Neutrophil (primary cell): ENCODE results near the gene TBC1D30.
"Not testable (repeated sequence)": the region's sequence is repeated elsewhere in the genome, so short reads cannot be mapped to it uniquely, and the experiment has no call there.

Source experiments
- H3K27ac ChIP-seq: fragments of 200-600 bp; sonication (generic); 2 replicates; pipeline ENCODE4 v1.5.1; 2016; ENCODE audit warnings: mild to moderate bottlenecking, moderate library complexity
- H3K27me3 ChIP-seq: fragments of 200-600 bp; sonication (generic); 2 replicates; pipeline ENCODE4 v1.6.0; 2016; ENCODE audit warnings: mild to moderate bottlenecking
- H3K36me3 ChIP-seq: fragments of 200-600 bp; sonication (generic); 2 replicates; pipeline ENCODE4 v1.5.1; 2017
- H3K4me1 ChIP-seq, 2 experiments: fragments of 200-600 bp in 1 of 2; sonication (generic) in 1 of 2; 1 replicate in 1 of 2; 2 replicates in 1 of 2; pipeline versions ENCODE4 v1.5.1 to v1.6.1; 2013 to 2016; ENCODE audit warnings: low read depth in 1 of 2, low read length in 1 of 2, mild to moderate bottlenecking in 1 of 2, moderate library complexity in 1 of 2; ENCODE audit not compliant: control insufficient read depth in 1 of 2, insufficient read depth in 1 of 2
- H3K4me3 ChIP-seq, 2 experiments: fragments of 200-600 bp in 1 of 2; sonication (generic) in 1 of 2; 1 replicate in 1 of 2; 2 replicates in 1 of 2; pipeline ENCODE4 v1.5.1; 2013 to 2016; ENCODE audit warnings: low read depth in 1 of 2, low read length in 1 of 2, mild to moderate bottlenecking in 1 of 2, moderate library complexity in 1 of 2
- H3K9me3 ChIP-seq: fragments of 200-600 bp; sonication (generic); 2 replicates; pipeline ENCODE4 v1.5.1; 2016
- CTCF ChIP-seq: fragments of 200-600 bp; sonication (generic); IDR thresholded peaks from 2 replicates; pipeline ENCODE4 v1.5.1; 2016; ENCODE audit warnings: antibody characterized with exemption

TBC1D30 gene

GRCh38 chr12:64840119-64840518 is 15.7 kb downstream of the TBC1D30 start:
- Histone ChIP-seq H3K27ac (no peak overlapping the region), H3K27me3 (peaks cover 14% of the 10 kb centered on the region), H3K4me3 (no peak overlapping the region), H3K4me1 (no peaks in the 10 kb centered on the region), H3K9me3 (no peaks in the 10 kb centered on the region), H3K36me3 (no peaks in the 10 kb centered on the region)
- TF ChIP-seq CTCF: no peak

GRCh38 chr12:64840949-64841717 is 16.7 kb downstream of the TBC1D30 start:
- no peak overlapping the region for H3K27ac ChIP-seq

DNA sequence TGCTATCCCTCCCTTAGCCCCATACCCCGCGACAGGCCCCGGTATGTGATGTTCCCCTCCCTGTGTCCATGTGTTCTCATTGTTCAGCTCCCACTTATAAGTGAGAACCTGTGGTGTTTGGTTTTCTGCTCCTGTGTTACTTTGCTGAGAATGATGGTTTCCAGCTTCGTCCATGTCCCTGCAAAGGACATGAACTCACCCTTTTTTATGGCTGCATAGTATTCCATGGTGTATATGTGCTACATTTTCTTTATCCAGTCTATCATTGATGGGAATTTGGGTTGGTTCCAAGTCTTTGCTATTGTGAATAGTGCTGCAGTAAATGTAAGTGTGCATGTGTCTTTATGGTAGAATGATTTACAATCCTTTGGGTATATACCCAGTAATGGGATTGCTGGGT is 24.0 kb downstream of the TBC1D30 start:
- not testable (repeated sequence) for H3K36me3 ChIP-seq, H3K27ac ChIP-seq

More at GRCh38 chr12:64840949-64841717, 16.7 kb downstream of the TBC1D30 start:
- H3K4me3 ChIP-seq: no peak overlapping the region
- no peaks in the 10 kb centered on the region for H3K36me3 ChIP-seq
- H3K9me3 ChIP-seq: no peaks in the 10 kb centered on the region
- no peak for TF ChIP-seq CTCF
- H3K27me3 ChIP-seq: peaks cover 14% of the 10 kb centered on the region
- no peaks in the 10 kb centered on the region for H3K4me1 ChIP-seq

GRCh38 chr12:64858882-64859605 is 34.6 kb downstream of the TBC1D30 start:
- Histone ChIP-seq H3K36me3 (no peaks in the 10 kb centered on the region), H3K9me3 (no peaks in the 10 kb centered on the region), H3K4me3 (no peak overlapping the region), H3K27me3 (peaks cover 34% of the 10 kb centered on the region), H3K4me1 (no peaks in the 10 kb centered on the region), H3K27ac (no peak overlapping the region)
- no peak for TF ChIP-seq CTCF

More for the DNA sequence above, 24.0 kb downstream of the TBC1D30 start:
- H3K4me3 ChIP-seq, H3K4me1 ChIP-seq, H3K9me3 ChIP-seq, H3K27me3 ChIP-seq: not testable (repeated sequence)

DNA sequence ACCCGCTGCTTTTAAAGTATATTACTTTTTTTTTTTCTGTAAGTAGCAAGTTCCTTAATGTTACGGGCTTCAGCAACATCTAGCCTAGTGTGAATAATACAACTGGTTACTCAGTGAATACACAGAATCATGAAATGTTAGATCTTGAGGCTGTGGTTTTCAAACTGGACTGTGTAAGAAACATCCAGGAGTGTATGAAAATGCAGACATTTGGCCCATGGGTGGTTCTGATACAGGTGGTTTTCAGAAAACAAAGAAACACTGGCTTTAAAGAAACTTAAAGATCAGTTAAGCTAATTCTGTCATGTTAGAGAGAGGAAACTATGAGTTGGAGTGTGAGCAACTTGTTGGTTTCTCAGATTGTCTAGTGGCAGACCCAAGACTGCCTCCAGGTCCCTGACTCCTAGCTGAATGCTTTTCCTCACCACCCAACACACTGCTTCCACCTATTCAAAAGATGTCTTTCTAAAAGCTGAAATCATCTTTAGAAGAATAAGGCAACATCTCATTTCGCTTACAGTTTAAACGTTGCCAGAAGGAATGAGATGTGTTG is 36.1 kb downstream of the TBC1D30 start:
- no peak overlapping the region for H3K27ac ChIP-seq
- no peak overlapping the region for H3K4me3 ChIP-seq
- no peak for TF ChIP-seq CTCF
- H3K9me3 ChIP-seq: no peaks in the 10 kb centered on the region
- peaks cover 47% of the 10 kb centered on the region for H3K27me3 ChIP-seq
- H3K36me3 ChIP-seq: no peaks in the 10 kb centered on the region
- H3K4me1 ChIP-seq: no peaks in the 10 kb centered on the region

- no peak for TF ChIP-seq CTCF
- no peaks in the 10 kb centered on the region for H3K36me3 ChIP-seq
Measured at GRCh38 chr12:64864319-64864718, 39.9 kb downstream of the TBC1D30 start.

More at GRCh38 chr12:64864319-64864718, 39.9 kb downstream of the TBC1D30 start:
- Histone ChIP-seq H3K27ac (no peak overlapping the region), H3K4me3 (no peak overlapping the region), H3K27me3 (peaks cover 72% of the 10 kb centered on the region), H3K9me3 (no peaks in the 10 kb centered on the region), H3K4me1 (no peaks in the 10 kb centered on the region)
